Caco-2 (cell line): ENCODE measurements around the gene MAPK1IP1L. TPM values are rescaled to one million over a fixed set of nuclear protein-coding genes. Genes with fewer than 3 reads are reported as not detected.
A peak's percentile ranks its signal among the peaks of the same experiment; 100 is the strongest.

Source experiments
- BruUV-seq: library from RNA; stranded (reverse); fragments of 400-500 nt; replicated peaks from 2 replicates; lab custom pipeline; 2021; lab: Mats Ljungman, UMichigan
- CTCF ChIA-PET: fragments of 300-600 bp; sonication (Branson Sonifier 250); formaldehyde crosslinking; loops from one replicate; lab custom pipeline; 2022; ENCODE audit warnings: antibody characterized with exemption; lab: Charles Lee
- POLR2A ChIA-PET: fragments of 300-600 bp; sonication (Branson Sonifier 250); formaldehyde crosslinking; loops from one replicate; lab custom pipeline; 2022; ENCODE audit warnings: antibody characterized with exemption; lab: Charles Lee
- DNase-seq, 2 experiments: peaks; one replicate each; pipeline versions ENCODE4 v3.0.0 to v3.0.0-alpha.2; 2020 to 2022
- H3K27me3 ChIP-seq: replicated peaks from 2 replicates; pipeline ENCODE4 v1.6.0; 2011; ENCODE audit warnings: low read length; ENCODE audit not compliant: control insufficient read depth, insufficient read depth
- H3K36me3 ChIP-seq: 2 replicates; pipeline ENCODE4 v1.5.1; 2011; ENCODE audit warnings: low read length; ENCODE audit not compliant: control insufficient read depth, insufficient read depth
- H3K4me1 ChIP-seq: fragments of 250-450 bp; sonication (Bioruptor Pico); 2 replicates; pipeline ENCODE4 v1.5.1; 2020; ENCODE audit warnings: mild to moderate bottlenecking
- H3K4me3 ChIP-seq: 2 replicates; pipeline ENCODE4 v1.5.1; 2011; ENCODE audit warnings: low read depth, mild to moderate bottlenecking, control low read depth, low read length
- H3K9me3 ChIP-seq: fragments of 250-450 bp; sonication (Bioruptor Pico); 2 replicates; pipeline ENCODE4 v1.5.1; 2020; ENCODE audit warnings: mild to moderate bottlenecking, moderate library complexity
- H3K27ac Mint-ChIP-seq: one replicate; pipeline ENCODE4 v1.8.0; 2022; ENCODE audit warnings: mixed read lengths; ENCODE audit not compliant: unreplicated experiment
- H3K27me3 Mint-ChIP-seq: one replicate; pipeline ENCODE4 v1.8.0; 2022; ENCODE audit warnings: mixed read lengths; ENCODE audit not compliant: insufficient read depth, unreplicated experiment
- H3K36me3 Mint-ChIP-seq: one replicate; pipeline ENCODE4 v1.8.0; 2022; ENCODE audit warnings: mild to moderate bottlenecking, mixed read lengths; ENCODE audit not compliant: insufficient read depth, unreplicated experiment
- H3K4me1 Mint-ChIP-seq: one replicate; pipeline ENCODE4 v1.8.0; 2022; ENCODE audit warnings: low read depth, mixed read lengths; ENCODE audit not compliant: unreplicated experiment
- H3K4me3 Mint-ChIP-seq: one replicate; pipeline ENCODE4 v1.8.0; 2022; ENCODE audit warnings: mild to moderate bottlenecking, moderate library complexity, mixed read lengths; ENCODE audit not compliant: unreplicated experiment
- H3K9me3 Mint-ChIP-seq: one replicate; pipeline ENCODE4 v1.8.0; 2022; ENCODE audit warnings: mixed read lengths; ENCODE audit not compliant: unreplicated experiment
- CTCF ChIP-seq, 2 experiments: fragments of 200-600 bp in 1 of 2; IDR thresholded peaks; 1 replicate in 1 of 2; 2 replicates in 1 of 2; pipeline versions ENCODE4 v1.5.1 to v1.8.0; 2011 to 2022; ENCODE audit warnings: antibody characterized with exemption in 1 of 2, control low read depth in 1 of 2, inconsistent platforms in 1 of 2, low read depth in 1 of 2, low read length in 1 of 2, mild to moderate bottlenecking in 1 of 2, moderate library complexity in 1 of 2; ENCODE audit not compliant: insufficient read depth in 1 of 2, severe bottlenecking in 1 of 2, unreplicated experiment in 1 of 2
- intact Hi-C: fragments of 100-400 bp; cut with micrococcal nuclease; formaldehyde crosslinking; loops from one replicate; pipeline ENCODE4 v1.10.0; 2022; ENCODE audit not compliant: unreplicated experiment
- total RNA-seq: library from RNA; stranded (reverse); gene quantifications from 2 replicates; pipeline ENCODE4 v1.2.3, GENCODE V29; 2022

The MAPK1IP1L gene
- total RNA-seq, 1 experiment from 2014 or later: 90.8 TPM

GRCh38 chr14:55103971-55104954, 52.8 kb downstream of the MAPK1IP1L start:
- ChIA-PET CTCF (interaction anchor here (1.0 to 2.2 kb wide), 6 partner anchors 10 to 77 kb away, joined by 3 to 7 read pairs (median 4); partner anchors contain the start of genes MAPK1IP1L, SOCS4 and WDHD1), POLR2A (interaction anchor here (0.7 to 2.8 kb wide), 10 partner anchors 12 to 53 kb away, joined by 3 to 54 read pairs (median 9); partner anchors contain the start of genes LGALS3 and MAPK1IP1L)
- Mint-ChIP-seq H3K4me3 (peak overlapping the region; percentile 91), H3K27ac (peak overlapping the region; percentile 99), H3K4me1 (peaks cover 36% of the 10 kb centered on the region), H3K9me3 (peaks cover 7% of the 10 kb centered on the region), H3K36me3 (peaks cover 34% of the 10 kb centered on the region), H3K27me3 (no peaks in the 10 kb centered on the region)
- intact Hi-C loops: loop anchor here (1.0 to 2.0 kb wide), 5 partner anchors 10 to 27 kb away; partner anchors contain the start of gene LGALS3
- peaks cover 43% of the 10 kb centered on the region for H3K4me1 ChIP-seq
- BruUV-seq: no TSS peak
- no peak for DNase-seq
- peaks cover 10% of the 10 kb centered on the region for H3K9me3 ChIP-seq
- H3K36me3 ChIP-seq: no peaks in the 10 kb centered on the region
- H3K27me3 ChIP-seq: no peaks in the 10 kb centered on the region
- no peak for TF ChIP-seq CTCF (IDR thresholded peaks at IDR 0.05; ENCODE audit: insufficient read depth in 1 of 2, low read depth in 1 of 2, low read length in 1 of 2, severe bottlenecking in 1 of 2, unreplicated experiment in 1 of 2)
- no peak overlapping the region for H3K4me3 ChIP-seq

GRCh38 chr14:55105991-55106390, 54.5 kb downstream of the MAPK1IP1L start:
- no peaks in the 10 kb centered on the region for H3K27me3 Mint-ChIP-seq
- Histone ChIP-seq H3K4me1 (peaks cover 39% of the 10 kb centered on the region), H3K36me3 (no peaks in the 10 kb centered on the region), H3K9me3 (peaks cover 10% of the 10 kb centered on the region), H3K4me3 (no peak overlapping the region), H3K27me3 (no peaks in the 10 kb centered on the region)
- DNase-seq: no peak
- H3K4me1 Mint-ChIP-seq: peaks cover 31% of the 10 kb centered on the region
- POLR2A ChIA-PET: no interaction called here
- H3K27ac Mint-ChIP-seq: peak overlapping the region; percentile 48
- H3K4me3 Mint-ChIP-seq: peak overlapping the region; percentile 28
- peaks cover 34% of the 10 kb centered on the region for H3K36me3 Mint-ChIP-seq
- H3K9me3 Mint-ChIP-seq: peaks cover 7% of the 10 kb centered on the region
- intact Hi-C loops: no loop called here
- TF ChIP-seq CTCF (IDR thresholded peaks at IDR 0.05; ENCODE audit: insufficient read depth in 1 of 2, low read depth in 1 of 2, low read length in 1 of 2, severe bottlenecking in 1 of 2, unreplicated experiment in 1 of 2): no peak
- no TSS peak for BruUV-seq
- CTCF ChIA-PET: interaction anchor here (0.5 kb wide), 1 partner anchor 22 kb away, joined by 4 read pairs; no protein-coding TSS in a partner anchor
